GM12878 (cell line): ENCODE measurements around the gene ZMIZ1. TPM values are rescaled to one million over a fixed set of nuclear protein-coding genes. Genes with fewer than 3 reads are reported as not detected.

Experiments
- BHLHE40 ChIP-seq, 2 experiments: fragments of 450-650 bp in 1 of 2; IDR thresholded peaks; 2 replicates each; pipeline ENCODE4 v1.6.1; 2011 to 2017; ENCODE audit warnings: low read depth in 2 of 2, borderline replicate concordance in 1 of 2, improper control_type of control experiment in 1 of 2, low read length in 1 of 2, mild to moderate bottlenecking in 1 of 2
- CREM ChIP-seq: IDR thresholded peaks from 2 replicates; pipeline ENCODE4 v1.6.1; 2014; ENCODE audit warnings: antibody characterized with exemption, low read depth
- EGR1 ChIP-seq, 2 experiments: IDR thresholded peaks; 1 replicate in 1 of 2; 2 replicates in 1 of 2; pipeline ENCODE4 v1.6.1; 2011 to 2012; ENCODE audit warnings: low read depth in 2 of 2, low read length in 2 of 2, borderline replicate concordance in 1 of 2, mild to moderate bottlenecking in 1 of 2, moderate library complexity in 1 of 2
- IKZF1 ChIP-seq: fragments of 450-650 bp; conservative IDR thresholded peaks from 2 replicates; pipeline ENCODE4 v1.6.1; 2017; ENCODE audit warnings: antibody characterized with exemption, mild to moderate bottlenecking
- PBX3 ChIP-seq: IDR thresholded peaks from 2 replicates; pipeline ENCODE4 v1.6.1; 2011; ENCODE audit warnings: mild to moderate bottlenecking, low read depth, low read length, moderate library complexity; ENCODE audit not compliant: insufficient replicate concordance
- POLR2A ChIP-seq: IDR thresholded peaks from 2 replicates; pipeline ENCODE4 v1.6.1; 2011; ENCODE audit warnings: low read depth, mild to moderate bottlenecking, low read length
- SKIL ChIP-seq: fragments of 450-650 bp; IDR thresholded peaks from 2 replicates; pipeline ENCODE4 v1.6.1; 2017; ENCODE audit warnings: mild to moderate bottlenecking, low read depth, inconsistent platforms; ENCODE audit not compliant: poor library complexity, severe bottlenecking
- SMAD1 ChIP-seq: fragments of 450-650 bp; IDR thresholded peaks from 2 replicates; pipeline ENCODE4 v1.6.1; 2018; ENCODE audit warnings: mild to moderate bottlenecking, low read depth; ENCODE audit not compliant: partially characterized antibody
- ZBTB4 ChIP-seq: fragments of 450-650 bp; formaldehyde crosslinking; IDR thresholded peaks from 2 replicates; pipeline ENCODE4 v1.4.0; 2022; ENCODE audit warnings: mild to moderate bottlenecking, moderate library complexity
- polyA plus RNA-seq, 11 experiments: library from polyadenylated mRNA; depleted of rRNA in 4 of 11; unstranded in 6 of 11; stranded (reverse) in 5 of 11; fragments of >200 nt; fragmentation: Nextera tagmentation in 4 of 11; fragmentation: Illumina TruSeq in 1 of 11; extraction: Ambion mirVana in 4 of 11; extraction: Trizol in 1 of 11; gene quantifications; 1 replicate in 1 of 11; 2 replicates in 10 of 11; pipeline versions ENCODE4 v1.2.1 to v1.2.3, GENCODE V29; 2011 to 2016; ENCODE audit warnings: inconsistent platforms in 2 of 11, missing spikeins in 2 of 11, low read depth in 1 of 11
- total RNA-seq, 4 experiments: library from RNA; depleted of rRNA in 3 of 4; stranded (reverse); fragments of >200 nt in 3 of 4; fragmentation: Illumina TruSeq in 1 of 4; extraction: Trizol in 1 of 4; gene quantifications; 2 replicates each; pipeline versions ENCODE4 v1.2.1 to v1.2.3, GENCODE V29; 2013 to 2021

Gene ZMIZ1
- total and polyA plus RNA-seq, 10 of the 15 experiments (the other 5 are each of a cell fraction or from before 2014, with no cell fraction given), result 3.1 to 82.3 (median 14.9) TPM

- TF ChIP-seq CREM (0 out of 2 replicates have a peak, but pooled peaks have one; percentile 13), POLR2A (peak; percentile 30), BHLHE40 (IDR thresholded peaks at IDR 0.05; ENCODE audit: borderline replicate concordance in 1 of 2, low read depth in 2 of 2, low read length in 1 of 2) (no peak; a peak in 1 of 4 replicates), PBX3 (no peak), IKZF1 (peak; percentile 46), SMAD1 (no peak), ZBTB4 (CRISPR knock-in tag) (no peak), SKIL (no peak), EGR1 (IDR thresholded peaks at IDR 0.05; ENCODE audit: borderline replicate concordance in 1 of 2, low read depth in 2 of 2, low read length in 2 of 2) (no peak)
- TF ChIP-seq, all 136 proteins: peak for 12
Observed at GRCh38 chr10:79356104-79356503, 287.3 kb downstream of the ZMIZ1 start (continued).
